Ovary (tissue), 3 donors: ENCODE results near the gene RHOB.

Source experiments
- EP300 ChIP-seq: sonication (generic); formaldehyde crosslinking; IDR thresholded peaks from one replicate; pipeline ENCODE4 v1.6.1; 2017; ENCODE audit warnings: antibody characterized with exemption
- POLR2A ChIP-seq: fragments of 450-650 bp; IDR thresholded peaks from one replicate; pipeline ENCODE4 v1.6.1; 2017; ENCODE audit warnings: antibody characterized with exemption, mild to moderate bottlenecking, moderate library complexity
- TF ChIP-seq, protein P1 (sequence below), 3 donors: fragments of 450-650 bp in 2 of 3; fragments of 200-600 bp in 1 of 3; IDR thresholded peaks; one replicate each; pipeline versions ENCODE4 v1.5.1 to v1.8.0; 2016 to 2022; ENCODE audit warnings: antibody characterized with exemption in 3 of 3, mild to moderate bottlenecking in 1 of 3
- donor health status: DM: no; HTN: no; CAD: no.

GRCh38 chr2:20451761-20452499 lies 5.1 kb downstream of the RHOB start:
- TF ChIP-seq, protein P1, sequence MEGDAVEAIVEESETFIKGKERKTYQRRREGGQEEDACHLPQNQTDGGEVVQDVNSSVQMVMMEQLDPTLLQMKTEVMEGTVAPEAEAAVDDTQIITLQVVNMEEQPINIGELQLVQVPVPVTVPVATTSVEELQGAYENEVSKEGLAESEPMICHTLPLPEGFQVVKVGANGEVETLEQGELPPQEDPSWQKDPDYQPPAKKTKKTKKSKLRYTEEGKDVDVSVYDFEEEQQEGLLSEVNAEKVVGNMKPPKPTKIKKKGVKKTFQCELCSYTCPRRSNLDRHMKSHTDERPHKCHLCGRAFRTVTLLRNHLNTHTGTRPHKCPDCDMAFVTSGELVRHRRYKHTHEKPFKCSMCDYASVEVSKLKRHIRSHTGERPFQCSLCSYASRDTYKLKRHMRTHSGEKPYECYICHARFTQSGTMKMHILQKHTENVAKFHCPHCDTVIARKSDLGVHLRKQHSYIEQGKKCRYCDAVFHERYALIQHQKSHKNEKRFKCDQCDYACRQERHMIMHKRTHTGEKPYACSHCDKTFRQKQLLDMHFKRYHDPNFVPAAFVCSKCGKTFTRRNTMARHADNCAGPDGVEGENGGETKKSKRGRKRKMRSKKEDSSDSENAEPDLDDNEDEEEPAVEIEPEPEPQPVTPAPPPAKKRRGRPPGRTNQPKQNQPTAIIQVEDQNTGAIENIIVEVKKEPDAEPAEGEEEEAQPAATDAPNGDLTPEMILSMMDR (IDR thresholded peaks at IDR 0.05) = no peak
- no peak for TF ChIP-seq POLR2A
- no peak for TF ChIP-seq EP300
